NCI-H2171 (cell line): Measurements from ENCODE around the gene MEX3A.

Experiments
- DNase-seq: peaks from one replicate; lab custom pipeline; 2025; lab: John Stamatoyannopoulos, UW

Gene MEX3A

DNA sequence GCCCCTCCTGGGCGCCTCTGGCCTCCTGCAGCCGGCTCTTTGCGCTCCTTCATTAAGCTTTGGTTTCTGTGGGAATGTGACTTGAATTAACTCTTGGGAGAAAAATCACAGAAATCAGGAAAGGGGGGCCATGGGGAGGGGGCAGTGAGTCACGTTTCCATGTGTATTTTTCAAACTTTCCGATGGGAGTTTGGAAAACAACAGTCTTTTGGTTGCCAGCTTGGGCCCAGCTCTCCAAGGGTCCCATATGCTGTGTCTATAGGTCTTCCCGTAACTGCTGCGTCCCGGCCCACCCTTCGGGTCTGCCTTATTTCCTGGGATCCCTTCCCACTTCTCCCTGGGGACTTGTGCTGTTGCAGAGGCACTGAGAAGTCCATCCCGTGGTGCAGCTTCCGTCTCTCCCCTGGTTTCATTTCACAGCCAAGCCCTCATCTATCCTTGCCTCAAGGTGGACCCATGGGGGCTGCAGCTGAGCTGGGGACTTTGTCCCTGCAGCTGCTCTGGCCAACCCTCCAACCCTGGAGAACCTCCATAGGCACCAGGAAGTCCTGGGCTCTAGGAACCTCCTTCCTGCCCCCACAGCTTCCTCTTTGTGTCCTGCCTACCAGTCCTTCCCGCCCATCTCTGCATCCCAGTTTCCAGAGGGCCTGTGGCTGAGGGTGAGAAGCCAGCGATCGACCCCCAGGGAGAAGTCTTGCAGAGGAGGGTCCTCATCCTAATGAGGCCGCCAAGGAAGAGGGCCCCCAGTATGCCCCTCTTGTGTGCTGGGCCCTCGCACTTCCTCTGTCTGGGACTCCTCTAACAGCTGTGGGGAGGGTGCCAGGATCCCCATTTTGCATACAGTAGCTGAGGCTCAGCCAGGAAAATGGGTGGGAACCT is 20.6 kb upstream of the MEX3A start:
- no peak for DNase-seq

DNA sequence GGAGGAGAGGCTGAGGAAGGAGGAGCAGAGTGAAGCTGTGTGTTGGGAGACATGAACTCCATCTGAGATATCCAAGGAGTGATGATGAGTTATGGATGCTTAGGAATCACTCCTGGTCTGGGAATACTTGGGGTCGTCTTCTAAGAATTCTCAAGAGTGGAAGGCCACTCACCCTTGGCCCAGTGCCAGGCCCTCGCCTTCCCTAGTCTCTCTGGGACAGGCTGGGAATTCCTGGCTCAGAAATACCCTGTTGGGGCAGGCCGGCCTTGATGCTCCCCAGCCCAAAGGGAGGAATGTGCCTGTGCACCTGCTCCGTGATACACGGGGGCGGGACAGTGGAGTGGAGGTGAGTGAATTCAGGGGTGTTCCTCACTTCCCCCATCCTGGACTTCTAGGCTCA is 19.6 kb upstream of the MEX3A start:
- no peak for DNase-seq

DNA sequence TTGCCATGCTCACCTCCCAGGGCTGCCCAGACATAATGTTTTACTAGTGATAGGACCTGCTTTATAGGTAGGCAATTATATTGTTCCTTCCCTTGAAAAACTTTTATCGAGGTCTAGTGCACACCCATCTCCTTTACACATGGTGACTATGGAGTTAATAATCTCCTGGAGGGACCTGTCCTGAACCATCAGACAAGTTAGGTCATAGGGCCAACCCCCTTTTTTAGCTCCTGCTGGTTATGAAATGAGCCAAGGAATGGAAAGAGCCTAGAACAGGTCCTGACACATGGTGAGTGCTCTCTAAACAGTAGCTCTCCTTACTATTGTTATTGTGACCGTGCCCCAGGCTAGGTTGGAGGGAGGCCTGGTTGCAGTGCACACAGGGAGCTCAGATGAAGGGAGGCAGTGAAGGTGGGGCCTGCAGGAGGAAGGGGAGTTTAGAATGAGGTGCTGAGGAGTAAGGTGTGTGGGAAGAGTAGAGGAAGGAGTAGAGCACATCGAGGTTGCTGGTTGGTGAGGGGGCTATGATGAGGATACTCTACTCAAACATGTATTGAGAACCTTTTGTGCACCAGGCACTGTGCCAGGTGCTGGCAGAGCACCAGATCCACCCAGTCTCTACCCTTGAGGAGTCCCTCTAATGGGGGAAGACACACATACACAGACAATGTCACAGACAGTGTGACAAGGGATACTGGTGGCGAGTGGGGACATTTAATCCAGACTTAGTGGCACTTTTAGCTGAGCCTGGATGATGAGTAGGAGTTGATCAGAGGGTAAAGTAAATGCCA is 18.1 kb upstream of the MEX3A start:
- no peak for DNase-seq

DNA sequence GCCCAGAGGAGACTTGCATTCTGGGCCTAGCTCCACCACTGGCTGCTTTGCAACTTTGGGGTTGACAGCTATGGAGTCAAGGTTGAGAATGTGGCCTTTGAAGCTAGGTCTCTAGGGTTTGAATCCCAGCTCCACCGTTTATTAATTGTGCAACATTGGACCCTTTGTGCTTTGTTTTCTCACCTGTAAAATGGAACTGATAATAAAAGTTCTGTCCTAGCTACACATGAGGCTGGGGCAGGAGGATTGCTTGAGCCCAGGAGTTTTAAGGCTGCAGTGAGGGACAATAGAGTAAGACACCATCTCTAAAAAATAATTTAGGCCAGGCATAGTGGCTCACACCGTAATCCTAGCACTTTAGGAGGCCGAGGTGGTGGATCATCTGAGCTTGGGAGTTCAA is 17.0 kb upstream of the MEX3A start:
- no peak for DNase-seq

DNA sequence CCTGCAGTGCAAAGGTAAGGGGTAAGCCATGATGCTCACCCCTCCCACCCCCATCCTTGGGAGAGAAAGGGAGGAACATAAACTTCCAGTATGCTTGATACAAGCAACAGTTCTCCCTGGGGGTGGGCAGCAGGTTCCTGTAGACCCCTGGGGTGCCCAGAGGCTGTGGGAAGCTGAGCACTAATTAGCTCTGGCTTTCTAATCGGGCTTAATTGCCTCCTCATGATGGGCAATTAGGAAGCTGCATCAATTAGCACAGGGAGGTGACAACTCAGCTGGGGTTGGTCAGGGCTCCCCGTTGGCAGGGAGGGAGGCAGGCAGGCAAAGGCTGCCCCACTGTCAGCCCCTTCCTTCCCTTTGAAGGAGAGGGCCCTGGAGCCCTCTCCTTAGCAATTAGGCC is 16.5 kb upstream of the MEX3A start:
- DNase-seq: no peak

DNA sequence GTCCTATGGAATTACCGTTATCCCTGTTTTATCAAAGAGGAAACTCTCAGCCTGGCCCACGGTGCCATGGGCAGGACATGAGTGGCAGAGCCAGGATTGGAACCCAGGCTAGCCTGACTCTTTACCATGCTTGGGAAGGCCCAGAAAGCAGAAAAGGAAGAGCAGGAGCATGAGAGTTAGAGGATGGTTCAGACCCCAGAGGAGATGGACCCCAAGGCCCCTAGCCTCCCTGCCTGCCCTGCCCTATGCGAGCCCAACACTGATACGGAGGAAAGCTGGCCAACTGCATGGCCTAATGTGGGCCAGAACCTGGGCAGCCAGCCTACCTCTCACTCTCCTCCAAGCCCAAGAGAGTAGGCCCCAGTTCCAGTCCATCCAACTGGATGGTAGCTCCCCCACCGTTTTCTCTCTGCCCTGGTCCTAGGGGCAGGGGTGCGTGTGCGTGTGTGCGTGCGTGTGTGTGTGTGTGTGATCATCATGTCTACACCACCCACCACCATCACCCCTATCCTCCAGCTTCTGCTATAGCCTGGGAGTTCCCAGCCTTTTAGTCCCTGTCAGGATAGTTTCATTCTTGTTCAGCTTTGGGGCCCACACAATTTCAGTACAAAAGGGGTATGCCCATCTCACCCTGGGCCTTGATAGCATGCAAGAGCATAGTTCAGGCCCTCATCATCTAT is 15.4 kb upstream of the MEX3A start:
- DNase-seq: no peak

DNA sequence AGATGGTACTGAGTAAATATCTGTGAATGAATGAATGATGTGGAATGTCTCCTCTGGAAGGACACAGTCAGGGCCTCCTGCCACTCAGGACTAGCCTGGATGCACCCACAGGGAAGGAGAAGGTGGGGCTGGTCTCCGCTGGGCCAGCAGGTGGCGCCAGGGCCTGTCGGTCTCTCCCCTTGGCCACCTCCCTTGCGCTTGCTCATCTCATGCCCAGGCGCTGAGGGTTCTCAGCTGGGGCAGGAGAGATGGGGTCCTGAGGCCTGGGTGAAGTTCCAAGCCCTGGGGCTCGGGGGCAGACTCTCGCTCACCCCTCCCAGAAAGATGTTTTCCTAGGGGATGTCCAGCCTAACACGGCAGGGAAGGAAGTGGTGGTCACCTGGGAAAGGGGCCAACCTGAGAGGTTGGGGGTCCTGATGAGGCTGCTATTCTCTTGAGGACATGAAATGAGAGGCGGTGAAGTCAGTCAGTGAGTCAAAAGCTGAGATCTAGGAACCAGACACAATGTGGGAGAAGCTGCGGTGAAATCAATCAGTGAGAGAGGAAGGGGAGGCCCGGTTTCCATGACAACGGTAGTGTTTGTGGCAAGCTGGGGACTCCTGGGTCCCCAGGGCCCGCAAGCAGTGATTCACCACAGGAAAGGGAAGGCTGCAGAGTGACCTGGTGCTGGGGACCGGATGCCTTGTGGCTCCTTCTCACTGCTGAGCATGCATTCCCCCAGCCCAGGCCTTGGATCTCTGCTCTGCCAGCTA is 14.6 kb upstream of the MEX3A start:
- DNase-seq: peak; percentile 34

DNA sequence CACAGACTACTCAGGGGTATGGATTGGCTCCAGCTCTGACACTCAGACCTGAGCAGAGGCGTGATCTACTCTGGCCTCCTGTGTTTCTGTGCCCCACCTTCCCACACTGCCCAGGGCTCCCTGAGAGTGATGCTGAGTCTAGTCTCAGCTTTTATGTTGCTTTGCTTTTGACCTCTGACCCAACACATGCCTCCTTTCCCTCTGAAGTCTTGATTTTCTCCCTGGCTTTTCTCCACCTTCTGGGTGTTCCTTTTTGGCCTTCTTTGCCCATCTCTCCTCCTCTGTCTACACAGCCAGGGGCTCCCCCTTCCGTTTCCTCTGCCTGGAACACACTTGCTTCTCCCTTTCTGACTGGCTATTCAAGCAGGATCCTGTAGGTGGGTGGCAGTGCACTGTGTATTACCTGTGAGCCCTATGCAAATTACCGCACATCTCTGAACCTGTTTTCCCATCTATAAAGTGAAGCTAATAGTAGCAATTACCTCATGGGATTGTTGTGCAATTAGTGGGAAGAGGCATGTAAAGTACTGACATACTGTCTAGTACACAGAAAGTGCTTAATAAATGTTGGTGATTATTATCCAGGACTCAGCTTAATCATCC is 13.7 kb upstream of the MEX3A start:
- DNase-seq: no peak

DNA sequence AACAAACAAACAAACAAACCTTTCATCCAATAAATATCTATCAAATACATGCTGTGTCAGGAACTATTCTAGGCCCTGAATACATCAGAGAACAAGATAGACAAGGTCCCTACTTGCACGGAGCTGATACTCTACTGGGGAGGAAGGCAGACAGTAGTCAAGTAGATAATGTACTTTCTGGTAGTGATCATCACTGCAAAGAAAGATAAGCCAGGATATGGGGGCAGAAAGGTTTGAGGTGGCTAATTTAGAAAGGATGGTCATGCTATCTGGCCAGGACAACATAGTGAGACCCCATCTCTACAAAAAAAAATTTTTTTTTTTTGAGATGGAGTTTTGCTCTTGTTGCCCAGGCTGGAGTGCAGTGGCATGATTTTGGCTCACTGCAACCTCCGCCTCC is 9.3 kb upstream of the MEX3A start:
- DNase-seq: no peak

DNA sequence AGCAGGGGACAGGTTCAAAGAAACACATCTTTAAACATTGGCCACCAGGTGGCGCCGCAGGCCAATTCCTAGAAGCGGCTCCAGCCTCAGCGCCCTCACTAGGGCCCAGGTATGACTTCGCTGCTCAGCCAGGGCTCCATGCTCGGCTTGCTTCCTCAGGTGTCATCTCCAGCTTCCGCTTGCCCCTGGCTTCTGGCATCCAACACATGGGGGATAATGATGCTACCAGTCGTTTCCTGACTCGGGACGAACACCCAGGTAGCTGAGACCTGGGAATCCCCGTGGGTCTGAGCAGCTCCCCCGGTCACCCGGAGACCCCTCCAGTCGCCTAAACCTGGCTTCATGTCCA is 8.5 kb upstream of the MEX3A start:
- peak; percentile 90 for DNase-seq

DNA sequence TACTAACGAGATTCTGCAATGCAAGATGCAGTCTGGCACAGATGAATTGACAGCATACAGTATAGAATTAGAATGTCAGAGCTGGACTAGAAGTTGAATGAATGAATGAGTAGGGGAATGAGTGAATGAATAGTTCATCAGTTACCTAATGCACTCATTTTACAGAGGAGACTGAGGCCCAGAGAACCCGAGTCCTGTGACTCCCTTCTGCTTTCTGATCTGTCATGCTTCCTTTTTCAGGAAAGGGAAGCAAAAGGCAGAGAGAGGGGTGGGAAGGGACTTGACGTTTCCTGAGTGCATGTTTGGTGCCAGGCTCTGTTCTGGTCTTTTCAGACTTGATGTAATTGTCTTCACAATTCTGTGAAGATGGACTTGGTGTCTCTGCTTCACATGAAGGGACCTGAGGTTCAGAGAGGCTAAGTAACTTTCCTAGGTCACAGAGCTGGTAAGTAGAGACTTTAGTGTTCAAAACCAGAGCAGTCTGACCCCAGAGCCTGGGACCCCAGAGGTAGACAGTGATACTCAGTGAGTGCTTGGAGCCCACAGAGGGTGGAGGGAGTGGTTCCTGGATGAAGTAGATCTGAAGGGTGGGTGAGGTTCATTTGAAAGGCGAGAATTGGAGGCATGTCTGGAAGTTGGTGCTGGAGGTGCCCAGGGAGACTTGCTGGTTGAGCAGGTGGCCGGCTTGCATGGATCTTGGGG is 8.0 kb upstream of the MEX3A start:
- DNase-seq: no peak

DNA sequence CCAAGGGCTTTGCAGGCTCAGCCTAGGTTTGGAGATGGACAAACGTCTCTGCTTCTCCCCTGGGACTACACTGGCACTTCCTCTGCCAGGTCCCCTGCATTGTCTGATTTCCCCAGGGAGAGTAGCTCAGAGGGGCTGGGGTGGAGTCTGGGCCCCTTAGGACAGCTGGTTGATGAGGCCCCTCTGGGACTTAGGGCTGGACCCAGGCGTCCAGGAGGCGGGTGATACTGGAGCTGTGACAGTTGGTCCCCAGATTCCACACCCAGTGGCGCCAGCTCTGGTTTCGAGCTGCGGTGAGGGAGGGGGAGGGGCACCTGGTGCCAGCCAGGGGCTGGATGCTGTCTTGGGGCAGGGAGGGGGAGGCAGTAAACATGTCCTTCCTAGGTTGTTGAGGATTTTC is 7.4 kb upstream of the MEX3A start:
- peak; percentile 87 for DNase-seq

DNA sequence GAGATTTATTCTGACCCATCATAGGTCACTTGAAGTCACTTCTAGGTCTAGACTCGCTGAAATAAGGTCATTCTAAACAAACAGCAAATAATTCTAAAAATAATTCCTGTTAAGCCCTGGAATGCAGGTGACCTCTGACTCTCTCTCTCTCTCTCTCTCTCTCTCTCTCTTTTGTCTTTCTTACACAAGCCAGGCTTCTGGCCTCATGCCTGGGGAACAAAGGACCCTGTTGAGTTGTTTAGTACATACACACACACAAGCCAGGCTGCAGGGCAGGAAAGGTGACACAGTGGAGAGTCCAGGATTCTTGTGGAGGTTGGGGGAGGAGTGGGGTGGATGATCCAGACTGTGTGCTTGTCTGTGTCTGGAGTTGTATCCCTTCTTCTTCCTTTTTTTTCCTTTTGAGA is 4.0 kb upstream of the MEX3A start:
- DNase-seq: no peak

DNA sequence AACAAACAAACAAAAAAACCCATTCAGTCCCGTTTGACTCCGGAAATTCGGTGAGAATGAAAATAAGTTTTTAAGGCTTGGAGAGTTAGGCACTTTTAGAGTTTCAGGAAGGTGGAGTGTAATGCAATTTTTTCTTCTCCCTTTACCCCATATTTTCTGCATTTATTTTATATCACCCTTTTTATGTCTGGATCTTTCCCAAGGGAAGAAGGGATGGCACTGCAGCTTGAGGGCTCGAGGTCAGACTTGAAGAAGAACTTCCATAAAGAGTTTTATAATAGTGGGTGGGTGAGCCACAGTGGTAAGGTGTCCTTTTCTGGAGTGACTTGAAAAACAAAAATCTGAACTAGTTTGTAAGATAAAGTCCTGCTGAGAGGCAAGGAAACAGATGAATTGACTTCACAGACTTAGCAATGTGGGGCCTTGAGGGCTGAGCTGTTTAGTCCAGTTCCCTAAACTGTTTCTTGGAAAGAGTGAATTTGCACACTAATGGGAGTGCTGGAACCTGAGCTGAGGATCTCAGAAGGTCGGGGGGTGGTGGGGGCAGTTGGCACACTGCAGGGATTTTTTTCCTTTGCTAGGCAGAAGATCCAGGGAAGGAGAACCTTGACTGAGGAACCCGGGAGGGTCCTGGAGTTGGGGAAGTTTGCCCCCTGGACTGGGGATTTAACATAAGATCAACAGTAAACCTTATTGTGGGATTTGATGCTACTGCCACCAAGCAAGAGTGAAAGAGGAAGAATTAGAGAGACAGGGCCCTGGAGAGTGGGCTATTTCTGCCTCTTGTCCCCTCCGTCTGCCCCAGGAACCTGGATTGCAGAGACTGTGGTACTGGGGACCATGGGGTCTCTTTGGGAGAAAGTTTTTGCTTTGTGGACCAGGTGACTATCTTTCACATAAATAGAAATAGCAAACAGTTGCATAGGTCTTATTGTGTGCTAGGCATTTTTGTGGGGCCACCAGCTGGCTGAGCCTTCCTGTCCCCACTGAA is 1.8 kb upstream of the MEX3A start:
- DNase-seq: no peak

DNA sequence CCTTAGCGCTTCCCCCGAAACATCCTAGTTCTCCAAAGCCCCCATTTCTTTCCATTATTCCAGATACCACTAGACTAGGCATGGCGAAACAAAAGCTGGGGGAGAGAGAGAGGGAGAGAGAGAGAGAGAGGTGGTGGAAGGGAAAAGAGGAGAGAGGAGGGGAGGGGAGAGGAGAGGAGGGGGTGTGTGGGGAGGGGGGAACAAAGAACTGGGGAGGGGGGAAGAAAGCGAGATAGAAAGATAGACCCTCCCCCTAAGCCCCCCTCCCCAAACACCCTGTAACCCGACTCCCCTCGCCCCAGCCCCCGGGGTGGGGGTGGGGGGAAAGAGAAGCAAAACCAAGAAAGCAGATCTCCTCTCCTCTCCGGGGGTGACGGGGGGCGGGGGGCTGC is 352 bp downstream of the MEX3A start:
- no peak for DNase-seq

DNA sequence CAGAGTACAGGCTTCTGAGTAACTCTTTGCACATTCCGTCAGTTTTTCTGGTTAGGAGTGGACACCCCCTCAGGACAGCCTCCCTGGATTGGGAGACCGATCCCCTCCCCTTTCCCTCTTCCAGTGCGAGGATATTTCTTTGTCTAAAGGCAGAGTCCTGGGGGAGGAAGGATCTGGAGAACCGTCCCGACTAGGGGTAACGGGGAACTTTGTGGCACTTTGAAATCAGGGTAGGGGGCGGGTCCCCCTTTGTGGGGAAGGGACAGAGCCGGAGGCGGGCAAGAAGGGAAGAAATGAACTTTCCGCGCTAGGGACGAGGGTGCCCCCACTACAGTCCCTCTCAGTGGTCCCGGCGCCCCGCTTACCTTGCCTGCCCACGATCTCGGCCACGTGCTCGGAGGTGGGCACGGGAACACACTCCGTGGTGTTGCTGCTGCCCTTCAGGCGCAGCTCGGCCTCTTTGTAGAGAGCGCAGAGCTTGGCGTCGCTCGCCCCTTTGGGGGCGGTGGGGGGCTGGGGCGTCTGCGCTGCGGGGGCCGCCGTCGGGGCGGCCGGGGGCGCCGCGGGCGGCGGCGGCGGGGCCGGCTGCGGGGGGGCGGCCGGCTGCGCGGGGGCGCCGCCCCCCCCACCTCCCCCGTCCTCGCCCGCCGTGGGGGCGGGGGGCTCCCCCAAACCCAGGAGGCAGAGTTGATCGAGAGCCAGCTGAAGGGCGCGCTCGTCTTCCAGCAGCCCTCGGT is 917 bp downstream of the MEX3A start:
- no peak for DNase-seq

DNA sequence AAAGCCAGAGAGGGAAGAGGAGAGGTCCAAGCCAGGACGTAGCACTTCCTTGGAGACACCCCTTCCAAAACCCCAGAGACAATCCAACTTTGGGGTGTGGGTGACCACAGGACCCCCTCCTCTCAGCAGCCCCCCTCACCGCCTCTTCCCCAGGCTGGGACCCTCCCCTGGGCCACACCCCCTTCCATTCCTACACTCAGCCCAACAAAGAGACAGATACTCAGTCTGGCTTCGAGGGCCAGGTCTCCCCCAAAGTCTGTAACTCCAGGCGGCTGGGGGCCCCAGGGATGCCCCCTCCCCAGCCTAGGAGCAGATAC is 1.4 kb downstream of the MEX3A start:
- no peak for DNase-seq

DNA sequence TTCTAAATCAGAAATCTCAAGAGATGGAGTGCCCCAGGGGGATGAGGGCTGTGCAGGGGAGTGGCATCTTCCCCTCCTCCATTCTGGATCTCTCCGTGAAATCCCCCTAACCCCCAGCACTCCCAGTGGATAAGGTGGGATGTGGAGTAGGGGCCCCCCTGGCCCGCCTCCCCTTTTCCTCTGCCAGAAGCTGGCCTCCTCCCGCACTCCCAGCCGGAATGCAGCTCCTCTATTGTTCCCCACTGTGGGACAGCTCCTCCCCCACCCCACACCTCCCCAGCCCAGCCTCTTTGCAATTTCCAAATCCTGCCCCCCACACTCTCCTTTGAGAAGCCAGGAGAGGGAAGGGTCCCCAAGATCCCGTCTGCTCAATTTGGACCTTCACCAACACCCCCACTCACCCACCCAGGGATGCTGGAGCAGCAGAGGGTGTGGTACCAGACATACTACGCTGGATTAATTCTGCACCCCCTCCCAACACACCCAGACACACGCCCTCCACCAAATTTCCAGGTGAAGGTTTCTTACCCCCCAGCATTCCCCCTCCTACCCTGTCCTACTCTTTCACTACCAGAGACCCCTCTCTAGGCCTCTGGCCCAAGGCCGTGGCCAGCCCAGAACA is 1.9 kb downstream of the MEX3A start:
- no peak for DNase-seq

DNA sequence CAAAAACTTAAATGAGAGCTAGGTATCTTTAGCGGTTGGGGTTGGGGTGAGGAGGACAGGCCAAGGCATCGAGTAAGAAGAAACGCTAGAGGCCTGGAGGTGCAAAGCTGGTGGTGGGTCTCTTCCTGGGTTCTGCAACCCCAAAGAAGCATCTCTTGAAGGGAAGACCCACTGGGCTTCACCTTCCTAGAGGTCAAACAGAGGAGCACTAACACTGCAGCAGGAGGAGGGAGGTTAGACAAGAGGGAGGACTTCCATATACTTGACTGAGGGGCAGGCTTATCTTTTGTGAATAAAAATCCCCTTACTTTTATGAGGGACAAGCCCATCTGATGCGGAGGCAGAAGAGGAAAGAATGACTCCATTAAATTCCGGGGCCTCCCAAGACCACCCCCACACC is 2.5 kb downstream of the MEX3A start:
- DNase-seq: no peak
